GM06990 (cell line): Measurements from ENCODE around the gene HORMAD2.

ENCODE experiments used
- DNase-seq: peaks from one replicate; pipeline ENCODE4 v3.0.0-alpha.2; 2011; ENCODE audit not compliant: insufficient read length; ENCODE audit errors: extremely low read depth
- H3K27me3 ChIP-seq: replicated peaks from 2 replicates; pipeline ENCODE4 v1.6.0; 2011; ENCODE audit warnings: low read length; ENCODE audit not compliant: control insufficient read depth, insufficient read depth
- H3K36me3 ChIP-seq: 2 replicates; pipeline ENCODE4 v1.5.1; 2011; ENCODE audit warnings: low read length; ENCODE audit not compliant: control insufficient read depth, insufficient read depth
- H3K4me3 ChIP-seq: replicated peaks from 2 replicates; pipeline ENCODE4 v1.5.1; 2011; ENCODE audit warnings: low read depth, mild to moderate bottlenecking, control low read depth, low read length
- CTCF ChIP-seq: IDR thresholded peaks from 2 replicates; pipeline ENCODE4 v1.5.1; 2011; ENCODE audit warnings: low read length, control low read depth, mild to moderate bottlenecking, inconsistent platforms; ENCODE audit not compliant: insufficient read depth, poor library complexity, severe bottlenecking

Gene HORMAD2

GRCh38 chr22:30187094-30187493 lies 106.8 kb downstream of the HORMAD2 start:
- TF ChIP-seq CTCF, result no peak
- DNase-seq, result no peak
- H3K27me3 ChIP-seq, result no peaks in the 10 kb centered on the region
- no peak overlapping the region for H3K4me3 ChIP-seq
- H3K36me3 ChIP-seq, result no peaks in the 10 kb centered on the region

- no peak overlapping the region for H3K4me3 ChIP-seq
Measured at GRCh38 chr22:30187529-30188407, 107.5 kb downstream of the HORMAD2 start.

GRCh38 chr22:30188911-30189310 lies 108.6 kb downstream of the HORMAD2 start:
- no peak for TF ChIP-seq CTCF
- H3K4me3 ChIP-seq, result no peak overlapping the region
- no peaks in the 10 kb centered on the region for H3K36me3 ChIP-seq
- no peak for DNase-seq
- no peaks in the 10 kb centered on the region for H3K27me3 ChIP-seq

More at GRCh38 chr22:30187529-30188407, 107.5 kb downstream of the HORMAD2 start:
- Histone ChIP-seq H3K27me3 (no peaks in the 10 kb centered on the region), H3K36me3 (no peaks in the 10 kb centered on the region)
- no peak for TF ChIP-seq CTCF
- DNase-seq, result no peak

GRCh38 chr22:30190574-30190973 lies 110.3 kb downstream of the HORMAD2 start:
- DNase-seq, result no peak
- Histone ChIP-seq H3K36me3 (no peaks in the 10 kb centered on the region), H3K4me3 (no peak overlapping the region), H3K27me3 (no peaks in the 10 kb centered on the region)
- TF ChIP-seq CTCF, result no peak

- no peak for DNase-seq
- Histone ChIP-seq H3K4me3 (no peak overlapping the region), H3K27me3 (no peaks in the 10 kb centered on the region), H3K36me3 (no peaks in the 10 kb centered on the region)
- TF ChIP-seq CTCF, result no peak
Measured at GRCh38 chr22:30191040-30191701, 110.9 kb downstream of the HORMAD2 start.
